Choroid plexus epithelial cell (primary cell): ENCODE data around the gene STOM.

Source experiments
- DNase-seq: peaks from one replicate; pipeline ENCODE4 v3.0.0-alpha.2; 2010; ENCODE audit warnings: low read depth
- H3K4me3 ChIP-seq: 2 replicates; pipeline ENCODE4 v1.5.1; 2011; ENCODE audit warnings: low read depth, mild to moderate bottlenecking, control low read depth, low read length, moderate library complexity
- TF ChIP-seq, protein P1 (sequence below): conservative IDR thresholded peaks from 2 replicates; pipeline ENCODE4 v1.5.1; 2011; ENCODE audit warnings: low read depth, mild to moderate bottlenecking, control low read depth, inconsistent platforms, low read length, moderate library complexity

STOM gene

DNA sequence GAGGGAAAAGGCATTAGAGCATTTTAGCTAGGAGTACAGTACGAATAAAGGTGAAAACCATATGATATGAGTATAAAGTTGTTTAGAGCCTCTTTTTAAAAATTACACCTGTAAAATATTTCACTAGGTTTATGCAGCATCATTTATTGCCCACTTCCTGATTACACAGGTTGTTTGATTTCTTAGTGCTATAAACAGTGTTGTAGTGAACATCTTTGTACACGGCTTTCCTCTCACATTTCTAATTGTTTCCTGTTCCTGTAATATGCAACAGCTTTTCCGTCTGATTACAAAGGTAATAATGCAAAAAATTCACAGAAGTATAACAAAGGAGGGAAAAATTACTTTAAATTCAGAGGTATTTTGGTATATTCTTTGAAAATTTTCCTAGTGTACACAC lies 13.0 kb downstream of the STOM start:
- no peak overlapping the region for H3K4me3 ChIP-seq
- DNase-seq = no peak

DNA sequence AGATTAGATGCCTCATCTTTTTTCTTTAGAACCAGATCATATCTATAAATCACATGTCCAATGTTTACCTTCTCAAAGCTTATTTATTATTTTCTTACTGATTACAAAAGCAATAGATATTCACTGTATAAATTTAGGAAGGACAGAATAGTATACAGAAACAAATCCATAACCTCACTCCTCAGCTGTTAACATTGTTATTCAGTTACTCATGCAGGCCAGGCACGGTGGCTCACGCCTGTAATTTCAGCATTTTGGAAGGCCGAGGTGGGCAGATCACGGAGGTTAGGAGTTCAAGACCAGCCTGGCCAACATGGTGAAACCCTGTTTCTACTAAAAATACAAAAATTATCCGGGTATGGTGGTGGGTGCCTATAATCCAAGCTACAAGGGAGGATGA lies 15.3 kb downstream of the STOM start:
- H3K4me3 ChIP-seq = no peak overlapping the region
- TF ChIP-seq, protein P1, sequence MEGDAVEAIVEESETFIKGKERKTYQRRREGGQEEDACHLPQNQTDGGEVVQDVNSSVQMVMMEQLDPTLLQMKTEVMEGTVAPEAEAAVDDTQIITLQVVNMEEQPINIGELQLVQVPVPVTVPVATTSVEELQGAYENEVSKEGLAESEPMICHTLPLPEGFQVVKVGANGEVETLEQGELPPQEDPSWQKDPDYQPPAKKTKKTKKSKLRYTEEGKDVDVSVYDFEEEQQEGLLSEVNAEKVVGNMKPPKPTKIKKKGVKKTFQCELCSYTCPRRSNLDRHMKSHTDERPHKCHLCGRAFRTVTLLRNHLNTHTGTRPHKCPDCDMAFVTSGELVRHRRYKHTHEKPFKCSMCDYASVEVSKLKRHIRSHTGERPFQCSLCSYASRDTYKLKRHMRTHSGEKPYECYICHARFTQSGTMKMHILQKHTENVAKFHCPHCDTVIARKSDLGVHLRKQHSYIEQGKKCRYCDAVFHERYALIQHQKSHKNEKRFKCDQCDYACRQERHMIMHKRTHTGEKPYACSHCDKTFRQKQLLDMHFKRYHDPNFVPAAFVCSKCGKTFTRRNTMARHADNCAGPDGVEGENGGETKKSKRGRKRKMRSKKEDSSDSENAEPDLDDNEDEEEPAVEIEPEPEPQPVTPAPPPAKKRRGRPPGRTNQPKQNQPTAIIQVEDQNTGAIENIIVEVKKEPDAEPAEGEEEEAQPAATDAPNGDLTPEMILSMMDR = no peak

More for the DNA sequence above, 13.0 kb downstream of the STOM start:
- TF ChIP-seq, protein P1 = no peak

DNA sequence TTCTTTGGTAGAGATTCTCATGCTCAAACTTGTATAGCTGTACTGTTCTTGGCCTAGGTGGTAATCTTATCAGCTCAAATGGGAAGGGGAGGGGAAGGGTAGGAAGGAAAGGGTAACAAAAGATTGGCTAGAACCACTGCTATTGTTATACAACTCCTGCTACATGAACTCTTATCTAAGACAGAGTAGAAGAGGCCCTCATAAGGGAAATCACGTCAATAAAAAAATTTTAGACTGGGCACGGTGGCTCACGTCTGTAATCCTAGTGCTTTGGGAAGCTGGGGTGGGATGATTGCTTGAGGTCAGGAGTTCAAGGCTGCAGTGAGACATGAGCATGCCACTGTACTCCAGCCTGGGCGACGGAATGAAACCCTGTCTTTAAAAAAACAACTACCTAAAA lies 15.9 kb downstream of the STOM start:
- H3K4me3 ChIP-seq = no peak overlapping the region
- TF ChIP-seq, protein P1 = no peak

More for the DNA sequence above, 15.3 kb downstream of the STOM start:
- DNase-seq = no peak

DNA sequence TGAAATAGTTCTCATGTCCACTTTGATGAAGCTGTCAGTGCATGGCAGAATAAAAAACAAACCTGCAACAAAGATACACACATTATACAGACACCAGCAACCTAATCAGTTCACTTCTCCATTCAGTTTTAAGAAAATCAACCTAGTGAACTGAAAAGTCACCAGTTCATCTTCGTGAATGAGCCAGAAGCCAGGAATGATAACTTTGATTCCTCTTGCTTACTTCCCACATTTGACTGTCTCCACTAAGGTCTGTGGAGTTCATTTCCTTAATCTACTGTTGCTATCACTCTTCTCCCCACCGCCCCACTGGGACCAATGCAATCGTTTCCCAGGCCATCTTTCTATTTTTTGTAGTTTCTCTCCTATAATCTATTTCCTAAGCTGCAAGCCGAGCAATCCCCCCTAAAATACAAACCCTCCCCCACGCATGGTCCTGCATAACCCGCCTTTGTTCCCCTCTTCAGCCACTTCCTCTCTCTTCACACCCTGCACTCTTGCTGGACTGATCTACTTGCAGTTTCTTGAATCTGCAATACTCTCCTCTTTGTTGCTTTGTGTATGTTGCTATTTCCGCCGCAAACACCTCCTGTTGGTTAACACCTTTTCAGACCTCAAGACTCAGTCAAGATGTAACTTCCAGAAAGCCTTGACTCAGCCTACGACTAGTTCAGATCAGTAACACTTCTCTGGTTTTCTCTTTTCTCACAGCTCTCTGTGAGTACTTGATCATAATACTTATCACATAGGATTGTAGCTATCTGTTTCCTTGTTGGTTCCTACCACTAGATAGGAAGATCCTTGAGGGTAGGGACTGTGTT lies 16.6 kb downstream of the STOM start:
- no peak overlapping the region for H3K4me3 ChIP-seq
- DNase-seq = no peak
- TF ChIP-seq, protein P1 = no peak

More for the DNA sequence above, 15.9 kb downstream of the STOM start:
- DNase-seq = no peak

DNA sequence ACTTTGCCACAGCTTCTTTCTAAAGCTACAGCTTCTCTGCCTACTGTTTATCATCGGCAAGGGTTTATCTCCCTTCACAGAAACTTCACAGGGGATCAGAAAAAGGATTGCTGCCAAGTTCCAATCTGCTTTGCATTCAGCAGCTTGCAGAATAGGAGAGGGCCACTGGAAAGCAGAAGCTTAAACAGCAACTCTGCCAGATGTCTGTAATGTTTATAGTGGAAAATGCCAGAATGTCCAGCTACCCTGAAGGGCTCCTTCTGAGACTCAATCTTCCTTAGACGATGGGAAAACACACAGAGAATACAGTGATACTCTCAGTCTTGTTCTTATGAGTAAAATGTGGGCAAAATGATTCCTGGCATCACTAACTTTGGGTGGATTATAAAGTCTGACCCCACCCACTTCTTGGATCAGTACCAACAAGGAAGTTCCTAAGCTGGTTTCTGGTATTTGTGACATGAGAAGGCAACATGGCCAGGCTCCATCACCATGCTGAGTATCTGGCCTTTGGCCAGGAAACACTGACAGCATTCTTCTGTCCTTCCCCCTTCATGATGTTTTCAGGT lies 19.0 kb downstream of the STOM start:
- H3K4me3 ChIP-seq = no peak overlapping the region
- TF ChIP-seq, protein P1 = no peak
- DNase-seq = peak; percentile 96

DNA sequence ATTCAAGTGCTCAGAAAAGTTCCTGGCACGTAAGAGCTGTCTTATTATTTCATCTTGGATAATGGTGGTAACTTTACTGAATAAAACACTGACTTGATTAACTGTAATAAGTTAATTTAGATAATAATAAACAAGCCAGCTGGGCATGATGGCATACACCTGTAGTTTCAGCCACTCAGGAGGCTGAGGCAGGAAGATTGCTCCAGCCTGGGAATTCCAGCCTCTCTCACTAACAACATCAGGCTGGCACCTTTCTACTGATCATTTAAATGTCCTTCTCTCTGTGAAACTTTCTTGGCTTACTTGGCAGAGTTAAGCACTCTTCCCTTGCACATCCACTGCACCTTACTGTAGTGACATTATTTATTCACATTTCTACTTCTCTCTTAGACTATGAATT lies 20.0 kb downstream of the STOM start:
- no peak overlapping the region for H3K4me3 ChIP-seq
- no peak for DNase-seq
- TF ChIP-seq, protein P1 = no peak
